Mononuclear cell (primary cell): ENCODE measurements around the gene RAP1GAP. TPM values are rescaled to one million over a fixed set of nuclear protein-coding genes. Genes with fewer than 3 reads are reported as not detected.

Source experiments
- H3K27me3 ChIP-seq: 2 replicates; pipeline ENCODE4 v1.6.0; 2011; ENCODE audit warnings: low read length, control low read depth; ENCODE audit not compliant: insufficient read depth
- H3K4me1 ChIP-seq: 2 replicates; pipeline ENCODE4 v1.5.1; 2011; ENCODE audit warnings: mild to moderate bottlenecking, low read length, control low read depth; ENCODE audit not compliant: insufficient read depth
- H3K4me3 ChIP-seq: 2 replicates; pipeline ENCODE4 v1.5.1; 2011; ENCODE audit warnings: mild to moderate bottlenecking, low read length, moderate library complexity
- H3K9me3 ChIP-seq: 2 replicates; pipeline ENCODE4 v1.5.1; 2011; ENCODE audit warnings: low read depth, mild to moderate bottlenecking, control low read depth, low read length
- total RNA-seq: library from RNA; depleted of rRNA; stranded (reverse); fragments of >200 nt; gene quantifications from one replicate; pipeline ENCODE4 v1.2.3, GENCODE V29; 2012

The RAP1GAP gene
- total RNA-seq, 1 donor, result 0.10 TPM

GRCh38 chr1:21648352-21648730 lies 20.8 kb downstream of the RAP1GAP start:
- peaks cover 20% of the 10 kb centered on the region for H3K27me3 ChIP-seq
- no peak overlapping the region for H3K4me3 ChIP-seq
- H3K9me3 ChIP-seq, result no peaks in the 10 kb centered on the region
- peaks cover 8% of the 10 kb centered on the region for H3K4me1 ChIP-seq

- peaks cover 8% of the 10 kb centered on the region for H3K4me1 ChIP-seq
- H3K27me3 ChIP-seq, result peaks cover 17% of the 10 kb centered on the region
- no peak overlapping the region for H3K4me3 ChIP-seq
- no peaks in the 10 kb centered on the region for H3K9me3 ChIP-seq
Observed at GRCh38 chr1:21647431-21648351, 21.5 kb downstream of the RAP1GAP start.

GRCh38 chr1:21645550-21645949 lies 23.6 kb downstream of the RAP1GAP start:
- Histone ChIP-seq H3K9me3 (no peaks in the 10 kb centered on the region), H3K4me3 (no peak overlapping the region), H3K27me3 (peaks cover 3% of the 10 kb centered on the region), H3K4me1 (no peaks in the 10 kb centered on the region)

- Histone ChIP-seq H3K27me3 (no peaks in the 10 kb centered on the region), H3K9me3 (no peaks in the 10 kb centered on the region), H3K4me1 (no peaks in the 10 kb centered on the region), H3K4me3 (no peak overlapping the region)
Observed at GRCh38 chr1:21644906-21645305, 24.3 kb downstream of the RAP1GAP start.

- H3K27me3 ChIP-seq, result no peaks in the 10 kb centered on the region
- no peaks in the 10 kb centered on the region for H3K9me3 ChIP-seq
- no peaks in the 10 kb centered on the region for H3K4me1 ChIP-seq
- no peak overlapping the region for H3K4me3 ChIP-seq
Observed at GRCh38 chr1:21644348-21644747, 24.8 kb downstream of the RAP1GAP start.

- Histone ChIP-seq H3K9me3 (no peaks in the 10 kb centered on the region), H3K4me3 (no peak overlapping the region), H3K4me1 (no peaks in the 10 kb centered on the region), H3K27me3 (no peaks in the 10 kb centered on the region)
Observed at GRCh38 chr1:21643624-21644023, 25.5 kb downstream of the RAP1GAP start.

GRCh38 chr1:21641967-21642739 lies 27.0 kb downstream of the RAP1GAP start:
- H3K4me3 ChIP-seq, result no peak overlapping the region
- H3K9me3 ChIP-seq, result no peaks in the 10 kb centered on the region
- H3K27me3 ChIP-seq, result no peaks in the 10 kb centered on the region
- H3K4me1 ChIP-seq, result no peaks in the 10 kb centered on the region

- no peaks in the 10 kb centered on the region for H3K27me3 ChIP-seq
- no peaks in the 10 kb centered on the region for H3K4me1 ChIP-seq
- H3K9me3 ChIP-seq, result no peaks in the 10 kb centered on the region
- no peak overlapping the region for H3K4me3 ChIP-seq
Observed at GRCh38 chr1:21641537-21641936, 27.6 kb downstream of the RAP1GAP start.

- no peak overlapping the region for H3K4me3 ChIP-seq
- H3K27me3 ChIP-seq, result no peaks in the 10 kb centered on the region
- no peaks in the 10 kb centered on the region for H3K4me1 ChIP-seq
- no peaks in the 10 kb centered on the region for H3K9me3 ChIP-seq
Observed at GRCh38 chr1:21641076-21641475, 28.1 kb downstream of the RAP1GAP start.

- Histone ChIP-seq H3K9me3 (no peaks in the 10 kb centered on the region), H3K4me3 (no peak overlapping the region), H3K27me3 (no peaks in the 10 kb centered on the region), H3K4me1 (no peaks in the 10 kb centered on the region)
Observed at GRCh38 chr1:21640653-21641052, 28.5 kb downstream of the RAP1GAP start.

- no peaks in the 10 kb centered on the region for H3K4me1 ChIP-seq
- H3K4me3 ChIP-seq, result no peak overlapping the region
- no peaks in the 10 kb centered on the region for H3K27me3 ChIP-seq
- H3K9me3 ChIP-seq, result no peaks in the 10 kb centered on the region
Observed at GRCh38 chr1:21639594-21640041, 29.5 kb downstream of the RAP1GAP start.

GRCh38 chr1:21638531-21639341 lies 30.4 kb downstream of the RAP1GAP start:
- Histone ChIP-seq H3K27me3 (no peaks in the 10 kb centered on the region), H3K4me3 (no peak overlapping the region), H3K9me3 (no peaks in the 10 kb centered on the region), H3K4me1 (no peaks in the 10 kb centered on the region)

GRCh38 chr1:21637514-21637913 lies 31.6 kb downstream of the RAP1GAP start:
- Histone ChIP-seq H3K9me3 (no peaks in the 10 kb centered on the region), H3K4me1 (no peaks in the 10 kb centered on the region), H3K27me3 (no peaks in the 10 kb centered on the region), H3K4me3 (no peak overlapping the region)

GRCh38 chr1:21636029-21636428 lies 33.1 kb downstream of the RAP1GAP start:
- Histone ChIP-seq H3K27me3 (no peaks in the 10 kb centered on the region), H3K4me3 (no peak overlapping the region), H3K4me1 (no peaks in the 10 kb centered on the region), H3K9me3 (no peaks in the 10 kb centered on the region)
